GM23338 (cell line): ENCODE data around the gene RHEX. TPM values are rescaled to one million over a fixed set of nuclear protein-coding genes. Genes with fewer than 3 reads are reported as not detected.

ENCODE experiments used
- ATAC-seq: fragments of 200-7000 bp; cut with Tn5 transposase; 3 replicates; pipeline ENCODE4 v1.9.1; 2020
- DNase-seq: peaks from one replicate; pipeline ENCODE4 v3.0.0-alpha.2; 2015; ENCODE audit warnings: low spot score
- H2AFZ ChIP-seq: fragments of 200-600 bp; sonication (generic); 2 replicates; pipeline ENCODE4 v1.8.0; 2016; ENCODE audit warnings: antibody characterized with exemption, mild to moderate bottlenecking, moderate library complexity
- H3F3A ChIP-seq: fragments of 200-600 bp; sonication (generic); replicated peaks from 2 replicates; pipeline ENCODE4 v1.8.0; 2017; ENCODE audit warnings: antibody characterized with exemption, mixed run types, low read depth
- H3K27ac ChIP-seq: fragments of 200-600 bp; sonication (generic); 2 replicates; pipeline ENCODE4 v1.6.1; 2016; ENCODE audit warnings: low read depth
- H3K27me3 ChIP-seq: fragments of 200-600 bp; sonication (generic); 2 replicates; pipeline ENCODE4 v1.8.0; 2016; ENCODE audit warnings: mild to moderate bottlenecking, mixed run types, moderate library complexity; ENCODE audit not compliant: insufficient read depth
- H3K36me3 ChIP-seq: fragments of 200-600 bp; sonication (generic); 2 replicates; pipeline ENCODE4 v1.8.0; 2016; ENCODE audit warnings: mild to moderate bottlenecking; ENCODE audit not compliant: insufficient read depth
- H3K4me1 ChIP-seq: fragments of 200-600 bp; sonication (generic); 2 replicates; pipeline ENCODE4 v1.8.0; 2016; ENCODE audit warnings: mild to moderate bottlenecking, moderate library complexity; ENCODE audit not compliant: insufficient read depth
- H3K4me2 ChIP-seq: fragments of 200-600 bp; sonication (generic); 2 replicates; pipeline ENCODE4 v1.7.1; 2017; ENCODE audit warnings: mixed run types
- H3K4me3 ChIP-seq: fragments of 200-600 bp; sonication (generic); 2 replicates; pipeline ENCODE4 v1.6.1; 2016; ENCODE audit warnings: mixed run types
- H3K79me2 ChIP-seq: fragments of 200-600 bp; sonication (generic); replicated peaks from 2 replicates; pipeline ENCODE4 v1.8.0; 2017; ENCODE audit warnings: mild to moderate bottlenecking; ENCODE audit not compliant: insufficient read depth
- H3K9me2 ChIP-seq: fragments of 200-600 bp; sonication (generic); 2 replicates; pipeline ENCODE4 v1.8.0; 2017; ENCODE audit not compliant: insufficient read depth
- H4K20me1 ChIP-seq: fragments of 200-600 bp; sonication (generic); replicated peaks from 2 replicates; pipeline ENCODE4 v1.8.0; 2017; ENCODE audit warnings: mild to moderate bottlenecking; ENCODE audit not compliant: insufficient read depth
- H3K27ac Mint-ChIP-seq: 2 replicates; pipeline ENCODE4 v1.8.0; 2020; ENCODE audit warnings: inconsistent platforms, mild to moderate bottlenecking, moderate library complexity, mixed read lengths
- H3K27me3 Mint-ChIP-seq: 3 replicates; pipeline ENCODE4 v1.8.0; 2022; ENCODE audit warnings: low read depth, mild to moderate bottlenecking, moderate library complexity, mixed read lengths, inconsistent platforms; ENCODE audit not compliant: insufficient read depth, poor library complexity
- H3K36me3 Mint-ChIP-seq: 3 replicates; pipeline ENCODE4 v1.8.0; 2021; ENCODE audit warnings: low read depth, mild to moderate bottlenecking, inconsistent platforms, moderate library complexity, mixed read lengths
- H3K4me1 Mint-ChIP-seq: 3 replicates; pipeline ENCODE4 v1.8.0; 2020; ENCODE audit warnings: mild to moderate bottlenecking, inconsistent platforms, mixed read lengths
- H3K4me3 Mint-ChIP-seq: 3 replicates; pipeline ENCODE4 v1.8.0; 2021; ENCODE audit warnings: moderate library complexity, mild to moderate bottlenecking, inconsistent platforms, mixed read lengths
- H3K9me3 Mint-ChIP-seq: 3 replicates; pipeline ENCODE4 v1.8.0; 2020; ENCODE audit warnings: moderate library complexity, mild to moderate bottlenecking, inconsistent platforms, mixed read lengths
- CREB1 ChIP-seq: fragments of 250-450 bp; sonication (Bioruptor Pico); IDR thresholded peaks from 2 replicates; pipeline ENCODE4 v1.5.0; 2020; ENCODE audit warnings: low read depth, mild to moderate bottlenecking, moderate library complexity
- ETS1 ChIP-seq: IDR thresholded peaks from 2 replicates; pipeline ENCODE4 v1.6.1; 2016; ENCODE audit warnings: antibody characterized with exemption
- EZH2phosphoT487 ChIP-seq: fragments of 200-600 bp; sonication (generic); IDR thresholded peaks from one replicate; pipeline ENCODE4 v1.8.1; 2018; ENCODE audit warnings: antibody characterized with exemption; ENCODE audit not compliant: unreplicated experiment
- JUNB ChIP-seq: IDR thresholded peaks from one replicate; pipeline ENCODE4 v1.6.1; 2016; ENCODE audit warnings: antibody characterized with exemption; ENCODE audit not compliant: unreplicated experiment
- REST ChIP-seq: IDR thresholded peaks from one replicate; pipeline ENCODE4 v1.6.1; 2018; ENCODE audit warnings: antibody characterized with exemption; ENCODE audit not compliant: unreplicated experiment
- STAT1 ChIP-seq: IDR thresholded peaks from one replicate; pipeline ENCODE4 v1.6.1; 2016; ENCODE audit warnings: antibody characterized with exemption; ENCODE audit not compliant: unreplicated experiment
- ZNF331 ChIP-seq: fragments of 250-450 bp; sonication (Bioruptor Pico); IDR thresholded peaks from 2 replicates; pipeline ENCODE4 v1.5.0; 2020; ENCODE audit warnings: low read depth, mild to moderate bottlenecking, moderate library complexity
- ZNF462 ChIP-seq: fragments of 250-450 bp; sonication (Bioruptor Pico); IDR thresholded peaks from 2 replicates; pipeline ENCODE4 v1.5.0; 2020; ENCODE audit warnings: mild to moderate bottlenecking, moderate library complexity
- polyA plus RNA-seq: library from polyadenylated mRNA; unstranded; fragments of >200 nt; fragmentation: Nextera tagmentation; extraction: Ambion mirVana; gene quantifications from 2 replicates; pipeline ENCODE4 v1.2.1, GENCODE V29; 2016
- total RNA-seq: library from RNA; depleted of rRNA; stranded (reverse); fragments of >200 nt; shearing (Covaris generic); gene quantifications from 2 replicates; pipeline ENCODE4 v1.2.3, GENCODE V29; 2014
- TF ChIP-seq, protein P1 (sequence below), 2 experiments: fragments of 200-600 bp in 1 of 2; sonication (generic) in 1 of 2; conservative IDR thresholded peaks; 2 replicates each; pipeline versions ENCODE4 v1.5.1 to v1.6.1; 2016 to 2017; ENCODE audit warnings: antibody characterized with exemption in 2 of 2, low read depth in 2 of 2, mild to moderate bottlenecking in 2 of 2, moderate library complexity in 1 of 2

Gene RHEX
- total and polyA plus RNA-seq, 2 experiments from 2014 or later: not detected

DNA sequence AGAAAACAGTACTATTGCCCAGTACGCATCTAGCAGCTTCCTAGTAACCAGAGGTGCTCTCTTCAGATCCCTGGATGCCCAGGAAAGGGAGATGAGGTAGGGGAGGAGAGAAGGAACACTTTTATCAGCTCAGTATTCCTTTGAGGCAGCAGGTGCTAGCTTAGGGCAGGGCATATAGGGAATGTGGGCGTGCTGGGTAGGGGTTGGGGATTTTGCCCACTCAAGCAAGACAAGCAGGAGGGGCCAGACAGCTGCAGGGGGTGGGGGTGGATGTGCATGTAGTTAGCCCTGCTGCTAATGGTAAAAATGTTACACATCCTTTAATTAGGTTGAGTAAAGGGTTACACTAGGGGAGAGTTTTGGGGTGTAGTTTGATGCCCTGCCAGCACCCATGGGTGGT is 82.3 kb downstream of the RHEX start (continued):
- TF ChIP-seq ZNF462 (CRISPR knock-in tag) (no peak), EZH2phosphoT487 (no peak)
- TF ChIP-seq, protein P1, sequence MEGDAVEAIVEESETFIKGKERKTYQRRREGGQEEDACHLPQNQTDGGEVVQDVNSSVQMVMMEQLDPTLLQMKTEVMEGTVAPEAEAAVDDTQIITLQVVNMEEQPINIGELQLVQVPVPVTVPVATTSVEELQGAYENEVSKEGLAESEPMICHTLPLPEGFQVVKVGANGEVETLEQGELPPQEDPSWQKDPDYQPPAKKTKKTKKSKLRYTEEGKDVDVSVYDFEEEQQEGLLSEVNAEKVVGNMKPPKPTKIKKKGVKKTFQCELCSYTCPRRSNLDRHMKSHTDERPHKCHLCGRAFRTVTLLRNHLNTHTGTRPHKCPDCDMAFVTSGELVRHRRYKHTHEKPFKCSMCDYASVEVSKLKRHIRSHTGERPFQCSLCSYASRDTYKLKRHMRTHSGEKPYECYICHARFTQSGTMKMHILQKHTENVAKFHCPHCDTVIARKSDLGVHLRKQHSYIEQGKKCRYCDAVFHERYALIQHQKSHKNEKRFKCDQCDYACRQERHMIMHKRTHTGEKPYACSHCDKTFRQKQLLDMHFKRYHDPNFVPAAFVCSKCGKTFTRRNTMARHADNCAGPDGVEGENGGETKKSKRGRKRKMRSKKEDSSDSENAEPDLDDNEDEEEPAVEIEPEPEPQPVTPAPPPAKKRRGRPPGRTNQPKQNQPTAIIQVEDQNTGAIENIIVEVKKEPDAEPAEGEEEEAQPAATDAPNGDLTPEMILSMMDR (conservative IDR thresholded peaks at IDR 0.05; ENCODE audit: low read depth in 2 of 2): no peak

GRCh38 chr1:206136241-206136640 is 83.3 kb downstream of the RHEX start:
- peaks cover 2% of the 10 kb centered on the region; the same call in 1 of the 3 replicates for H3K9me3 Mint-ChIP-seq
- H3K4me3 Mint-ChIP-seq: no peak overlapping the region
- no peak for ATAC-seq
- Histone ChIP-seq H3K4me3 (no peak overlapping the region), H3F3A (no peaks in the 10 kb centered on the region), H3K9me2 (peaks cover 6% of the 10 kb centered on the region; the same call in 1 of the 2 replicates), H3K79me2 (no peaks in the 10 kb centered on the region), H3K4me2 (no peak overlapping the region), H3K27me3 (no peaks in the 10 kb centered on the region), H3K4me1 (peaks cover 8% of the 10 kb centered on the region), H4K20me1 (no peaks in the 10 kb centered on the region), H3K36me3 (no peaks in the 10 kb centered on the region), H3K27ac (no peak overlapping the region), H2AFZ (no peak overlapping the region)
- no peak overlapping the region for H3K27ac Mint-ChIP-seq
- DNase-seq: no peak
- H3K36me3 Mint-ChIP-seq: no peaks in the 10 kb centered on the region
- no peaks in the 10 kb centered on the region for H3K27me3 Mint-ChIP-seq
- H3K4me1 Mint-ChIP-seq: peaks cover 6% of the 10 kb centered on the region; the same call in 2 of the 3 replicates
- TF ChIP-seq ETS1 (no peak), ZNF331 (no peak), CREB1 (no peak), STAT1 (no peak), JUNB (no peak), REST (no peak)
